HG02623 (cell line): ENCODE data around the gene MTCH1.

Experiments used
- ATAC-seq: cut with Tn5 transposase; IDR thresholded peaks from one replicate; pipeline ENCODE4 v1.9.1; 2021; ENCODE audit warnings: moderate library complexity; ENCODE audit not compliant: unreplicated experiment

The MTCH1 gene

GRCh38 chr6:36973190-36973589 lies 12.8 kb downstream of the MTCH1 start:
- ATAC-seq = no peak

DNA sequence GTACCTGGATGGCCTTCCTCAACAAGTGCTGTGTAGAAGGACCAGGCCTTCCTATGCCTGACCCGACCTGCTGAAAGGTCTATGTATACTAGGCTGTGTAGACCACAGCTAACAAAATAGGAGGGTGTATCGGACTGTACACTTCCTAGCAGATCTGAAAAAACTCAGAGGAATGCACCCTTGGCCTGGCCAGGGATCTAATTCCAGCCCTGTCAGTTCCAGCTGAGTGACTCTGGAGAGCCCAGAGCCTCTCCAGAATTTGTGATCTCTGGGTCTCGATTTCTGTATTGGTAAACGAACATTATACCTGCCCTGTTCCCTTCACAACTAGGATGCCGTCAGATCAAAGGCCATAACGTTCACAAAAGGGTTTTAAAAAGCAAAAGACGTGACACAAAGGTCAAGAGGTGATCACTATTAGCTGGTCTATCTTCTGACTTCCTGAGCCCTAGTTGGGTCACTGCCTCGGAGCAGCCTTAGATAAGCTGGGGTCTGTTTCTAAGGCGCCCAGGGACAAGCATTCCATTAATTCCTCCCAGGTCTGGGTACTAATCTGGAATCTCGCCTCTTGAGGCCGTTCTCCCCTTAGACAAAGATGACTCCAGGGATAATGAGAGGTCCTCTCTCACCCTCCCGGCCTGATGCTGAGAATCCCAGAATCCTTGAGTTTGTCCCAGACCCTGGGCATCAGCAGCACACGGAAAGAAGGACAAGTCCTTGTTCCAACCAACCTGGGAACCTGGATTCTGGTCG lies 13.9 kb downstream of the MTCH1 start:
- ATAC-seq = no peak

DNA sequence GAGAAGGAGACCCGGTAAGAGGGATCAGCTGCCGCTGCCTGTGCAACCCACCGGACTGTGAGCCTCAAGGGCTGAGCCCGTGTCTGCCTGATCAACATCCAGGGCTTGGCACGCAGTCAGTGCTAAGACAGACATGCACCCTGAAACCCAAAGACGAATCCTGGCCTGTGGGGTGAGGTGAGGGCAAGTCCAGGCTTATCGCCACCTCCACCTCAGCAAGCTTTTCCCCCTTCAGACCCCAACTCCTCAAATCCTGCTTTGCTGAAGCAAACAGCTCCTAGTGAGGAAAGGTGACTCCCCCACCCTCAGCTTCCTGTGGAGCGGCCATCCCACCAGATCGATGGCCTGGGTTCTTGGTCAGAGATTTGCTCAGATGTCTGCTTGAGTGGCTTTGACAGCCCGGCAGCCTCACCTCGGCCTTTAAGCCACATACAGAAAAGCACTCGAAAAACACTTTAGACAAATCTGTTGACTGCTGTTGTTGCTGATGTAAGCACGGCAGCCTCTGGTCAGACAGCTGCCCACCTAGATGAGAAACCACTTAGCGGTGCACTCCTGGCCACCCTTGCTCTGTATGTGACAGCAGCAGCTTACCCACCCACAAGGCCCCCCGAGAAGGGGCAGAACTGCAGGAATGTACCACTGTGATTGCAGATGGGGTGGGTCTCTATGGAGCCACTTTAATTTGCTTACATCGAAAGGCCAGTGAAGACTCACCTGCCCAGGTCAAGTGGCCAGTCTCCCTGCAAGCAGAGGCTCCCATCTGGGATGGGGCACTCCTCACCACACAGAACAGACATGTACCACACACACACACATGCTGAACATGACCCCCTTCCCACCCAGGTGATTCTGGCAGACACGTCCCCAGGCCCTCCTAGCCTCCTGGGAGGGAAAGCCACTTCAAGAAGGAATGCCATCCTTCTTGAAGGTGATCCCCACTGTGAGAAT lies 14.8 kb downstream of the MTCH1 start:
- no peak for ATAC-seq

DNA sequence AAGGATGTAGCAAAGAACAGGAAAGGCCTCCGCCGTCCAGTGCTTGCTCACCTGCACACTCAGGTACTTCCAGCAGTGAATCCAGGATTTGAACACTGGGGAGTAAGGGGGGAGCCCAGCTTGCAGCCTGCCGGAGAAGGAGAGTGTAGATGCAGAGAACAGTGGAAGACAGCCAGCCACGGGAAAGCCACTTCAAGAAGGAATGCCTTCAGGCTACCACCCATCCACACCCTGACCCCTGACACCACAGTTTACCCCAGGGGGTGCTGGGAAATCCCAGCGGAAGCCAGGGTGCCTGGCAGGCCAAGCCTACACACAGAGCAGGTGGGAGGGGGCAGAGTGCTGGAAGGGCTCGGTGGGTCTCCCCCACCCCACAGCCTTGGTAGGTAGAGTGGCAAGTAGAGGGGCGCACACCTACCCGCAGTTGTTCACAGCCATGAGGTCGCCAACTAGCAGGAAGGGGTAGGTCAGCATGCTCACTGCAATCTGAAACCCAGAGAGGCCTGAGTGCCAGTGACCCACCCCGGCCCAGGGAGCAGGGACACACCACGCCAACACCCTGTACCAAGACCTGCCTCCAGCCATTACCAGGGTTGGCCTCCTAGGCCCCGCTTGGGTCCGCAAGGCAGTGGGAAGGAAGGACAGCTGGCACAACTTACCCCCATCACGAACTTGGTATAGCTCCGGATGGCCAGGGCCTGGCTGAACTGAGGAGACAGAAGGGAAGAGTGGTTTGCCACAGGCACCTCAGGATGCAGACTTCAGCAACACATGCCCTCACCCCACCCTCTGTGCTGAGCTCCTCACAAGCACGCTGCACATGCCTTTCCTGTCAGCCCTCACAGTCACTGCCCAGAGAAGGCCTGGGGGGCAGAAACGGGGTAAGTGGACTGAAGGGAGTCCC lies 15.8 kb downstream of the MTCH1 start:
- ATAC-seq = no peak

DNA sequence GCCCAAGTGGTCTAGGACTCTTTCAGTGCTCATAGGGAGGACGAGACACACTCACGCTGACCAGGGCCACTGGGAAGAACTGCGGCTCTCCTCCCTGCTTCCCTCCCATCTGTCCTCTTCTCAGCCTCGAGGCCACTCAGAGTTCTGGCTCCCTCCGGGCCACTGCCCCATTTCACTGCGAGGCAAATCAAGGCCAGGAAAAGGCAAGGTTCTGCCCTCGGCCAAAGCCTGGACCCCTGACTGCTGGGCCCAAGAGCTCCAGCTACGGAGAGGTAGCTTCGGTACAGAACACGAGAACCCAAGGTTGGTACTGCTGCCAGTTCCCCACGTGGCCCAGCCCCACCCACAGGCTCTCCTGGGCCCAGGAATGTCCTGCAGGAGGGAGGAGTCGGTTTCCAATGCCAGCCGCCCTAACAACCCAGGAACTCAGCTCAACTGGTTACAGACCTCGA lies 16.7 kb downstream of the MTCH1 start:
- no peak for ATAC-seq

GRCh38 chr6:36968266-36968977 lies 17.6 kb downstream of the MTCH1 start:
- ATAC-seq = no peak

DNA sequence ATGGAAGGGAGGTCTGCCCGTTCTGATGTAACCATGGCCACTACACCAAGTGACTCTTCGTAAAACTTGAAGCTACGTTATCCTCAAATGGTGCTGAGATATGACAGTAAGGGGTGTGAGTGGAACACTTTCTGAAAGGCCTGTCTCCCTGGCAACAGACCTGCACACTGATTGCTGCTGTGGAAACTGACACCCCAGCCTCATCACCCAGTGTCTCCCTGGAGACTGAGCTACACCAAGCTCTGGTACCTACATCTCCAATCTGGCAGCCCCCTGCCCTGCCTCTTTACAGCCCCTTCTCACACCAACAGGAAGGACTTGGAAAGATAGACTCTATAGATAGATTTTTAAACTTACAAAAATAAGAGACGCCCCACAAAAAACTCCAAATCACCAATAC lies 18.2 kb downstream of the MTCH1 start:
- no peak for ATAC-seq

DNA sequence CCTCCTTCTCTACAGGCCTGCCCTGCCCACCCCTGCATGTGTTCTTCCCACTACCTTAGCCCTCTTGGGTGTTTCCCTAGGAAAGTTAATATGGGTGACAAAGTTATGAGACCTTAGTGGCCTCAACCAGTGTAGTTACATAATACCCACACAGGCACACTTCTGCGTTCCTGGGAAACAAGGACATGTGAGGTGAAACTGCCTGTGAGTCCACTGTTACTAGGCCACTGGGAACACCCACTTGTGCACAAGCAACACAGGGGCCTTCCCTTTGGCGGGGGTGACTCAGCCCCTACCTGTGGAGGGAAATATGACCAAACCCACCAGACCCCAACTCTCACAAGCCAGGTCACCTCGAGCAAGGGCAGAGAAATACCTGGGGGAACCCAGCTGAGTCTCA lies 18.7 kb downstream of the MTCH1 start:
- ATAC-seq = no peak

GRCh38 chr6:36964908-36965307 lies 21.1 kb downstream of the MTCH1 start:
- no peak for ATAC-seq

- ATAC-seq = no peak
Observed at GRCh38 chr6:36964349-36964748, 21.6 kb downstream of the MTCH1 start.

DNA sequence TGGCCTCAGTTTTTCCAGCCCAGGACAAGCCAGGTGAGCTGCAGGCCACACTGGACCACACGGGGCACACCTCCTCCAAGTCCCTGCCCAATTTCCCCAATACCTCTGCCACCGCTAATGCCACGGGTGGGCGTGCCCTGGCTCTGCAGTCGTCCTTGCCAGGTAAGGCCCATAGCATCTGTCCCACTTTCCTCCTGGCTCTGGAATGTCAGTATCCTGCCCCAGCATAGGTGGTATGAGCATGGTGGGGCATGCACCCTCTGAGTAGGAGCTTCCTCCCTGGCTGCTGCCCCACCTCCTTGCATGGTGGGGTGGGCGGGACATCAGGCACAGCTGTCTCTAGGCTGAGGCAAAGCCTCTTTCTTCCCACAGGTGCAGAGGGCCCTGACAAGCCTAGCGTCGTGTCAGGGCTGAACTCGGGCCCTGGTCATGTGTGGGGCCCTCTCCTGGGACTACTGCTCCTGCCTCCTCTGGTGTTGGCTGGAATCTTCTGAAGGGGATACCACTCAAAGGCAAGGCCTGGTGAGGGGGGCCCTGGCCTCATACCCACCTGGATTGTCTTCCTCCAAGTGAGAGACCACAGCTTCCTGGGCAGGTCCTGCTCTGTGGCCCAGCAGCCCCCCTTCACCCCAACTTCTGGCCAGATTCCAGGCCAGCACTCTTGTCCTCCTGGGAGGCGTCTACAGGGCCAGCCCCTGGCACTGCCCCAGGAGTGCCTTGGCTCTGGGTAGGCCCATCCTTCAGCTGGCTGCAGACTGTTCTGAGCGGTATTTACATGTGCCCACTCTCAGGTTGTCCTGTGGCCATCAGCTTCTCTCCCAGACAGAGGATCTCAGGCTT lies 22.3 kb downstream of the MTCH1 start:
- ATAC-seq = no peak

DNA sequence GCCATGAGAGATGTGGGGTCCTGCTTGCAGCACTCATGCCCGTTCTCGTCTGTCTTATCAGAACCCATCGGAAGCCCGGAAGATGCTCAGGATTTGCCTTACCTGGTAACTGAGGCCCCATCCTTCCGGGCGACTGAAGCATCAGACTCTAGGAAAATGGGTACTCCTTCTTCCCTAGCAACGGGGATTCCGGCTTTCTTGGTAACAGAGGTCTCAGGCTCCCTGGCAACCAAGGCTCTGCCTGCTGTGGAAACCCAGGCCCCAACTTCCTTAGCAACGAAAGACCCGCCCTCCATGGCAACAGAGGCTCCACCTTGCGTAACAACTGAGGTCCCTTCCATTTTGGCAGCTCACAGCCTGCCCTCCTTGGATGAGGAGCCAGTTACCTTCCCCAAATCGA lies 23.1 kb downstream of the MTCH1 start:
- no peak for ATAC-seq

DNA sequence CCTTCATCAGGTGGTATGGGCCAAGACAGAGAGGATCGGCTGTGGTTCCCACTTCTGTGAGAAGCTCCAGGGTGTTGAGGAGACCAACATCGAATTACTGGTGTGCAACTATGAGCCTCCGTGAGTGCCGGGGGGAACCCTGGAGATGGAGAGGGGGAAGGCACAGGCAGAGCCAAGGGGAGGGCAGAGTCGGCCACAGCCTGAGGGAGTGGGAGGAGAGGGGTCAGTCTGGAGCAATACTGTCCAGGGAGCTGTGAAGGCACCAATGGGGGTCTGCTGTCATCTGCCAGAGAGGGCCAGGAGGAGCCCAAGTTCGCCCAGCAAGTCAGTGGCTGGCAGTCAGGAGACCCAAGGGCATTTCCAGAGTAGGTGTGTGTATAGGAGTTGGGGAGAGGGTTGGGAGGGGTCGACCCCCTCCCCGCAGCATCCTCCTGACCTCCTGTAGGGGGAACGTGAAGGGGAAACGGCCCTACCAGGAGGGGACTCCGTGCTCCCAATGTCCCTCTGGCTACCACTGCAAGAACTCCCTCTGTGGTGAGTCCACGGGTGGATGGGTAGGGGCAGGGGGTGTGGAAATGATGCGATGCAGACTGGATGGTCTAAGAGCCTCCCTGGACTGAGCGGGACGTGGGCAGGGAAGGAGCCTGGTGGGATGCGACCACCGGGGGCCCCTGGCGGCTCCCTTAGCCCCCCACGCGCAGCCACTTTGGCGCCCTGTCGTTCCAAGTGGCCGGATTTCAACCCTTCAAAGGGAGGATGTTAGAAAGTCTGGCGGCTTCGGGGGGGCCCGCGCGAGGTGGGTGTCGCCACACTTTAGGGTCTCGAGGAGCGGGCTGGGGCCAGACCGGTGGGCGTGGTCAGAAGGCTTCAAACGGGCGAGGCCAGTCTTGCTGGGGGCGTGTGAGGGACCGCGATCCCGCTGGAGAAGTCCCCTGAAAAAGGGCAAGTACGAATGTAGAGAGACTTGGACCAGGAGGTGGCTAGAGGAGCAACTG lies 24.3 kb downstream of the MTCH1 start:
- no peak for ATAC-seq

GRCh38 chr6:36959555-36960250 lies 26.3 kb downstream of the MTCH1 start:
- no peak for ATAC-seq

DNA sequence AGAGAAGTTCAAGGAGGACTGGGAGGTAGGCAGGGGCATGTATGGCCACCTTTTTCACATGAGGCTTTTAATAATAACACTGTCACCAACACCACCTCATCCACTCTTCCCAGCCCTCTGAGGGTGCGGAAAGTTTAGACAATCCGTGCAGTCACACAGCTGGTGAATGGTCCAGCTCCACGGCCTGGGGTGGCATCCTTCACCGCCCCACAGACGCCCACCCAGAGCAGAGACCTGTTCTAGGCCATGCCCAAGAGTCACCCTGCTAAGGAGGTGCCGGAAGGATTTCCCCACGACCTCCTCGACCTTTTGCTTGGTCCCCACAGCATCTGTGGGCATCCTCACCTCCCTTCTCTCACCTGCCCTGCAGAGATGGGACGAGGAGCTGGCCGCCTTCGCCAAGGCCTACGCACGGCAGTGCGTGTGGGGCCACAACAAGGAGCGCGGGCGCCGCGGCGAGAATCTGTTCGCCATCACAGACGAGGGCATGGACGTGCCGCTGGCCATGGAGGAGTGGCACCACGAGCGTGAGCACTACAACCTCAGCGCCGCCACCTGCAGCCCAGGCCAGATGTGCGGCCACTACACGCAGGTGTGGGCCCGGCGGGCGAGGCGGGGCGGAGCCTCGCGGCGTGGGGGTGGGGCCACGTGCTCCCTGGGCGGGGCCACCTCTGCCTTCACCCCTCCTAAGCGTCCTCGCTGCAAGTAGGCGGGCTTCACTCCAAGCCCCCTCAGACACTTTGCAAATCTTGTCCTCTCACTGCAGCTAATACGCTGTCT lies 27.0 kb downstream of the MTCH1 start:
- ATAC-seq = no peak

DNA sequence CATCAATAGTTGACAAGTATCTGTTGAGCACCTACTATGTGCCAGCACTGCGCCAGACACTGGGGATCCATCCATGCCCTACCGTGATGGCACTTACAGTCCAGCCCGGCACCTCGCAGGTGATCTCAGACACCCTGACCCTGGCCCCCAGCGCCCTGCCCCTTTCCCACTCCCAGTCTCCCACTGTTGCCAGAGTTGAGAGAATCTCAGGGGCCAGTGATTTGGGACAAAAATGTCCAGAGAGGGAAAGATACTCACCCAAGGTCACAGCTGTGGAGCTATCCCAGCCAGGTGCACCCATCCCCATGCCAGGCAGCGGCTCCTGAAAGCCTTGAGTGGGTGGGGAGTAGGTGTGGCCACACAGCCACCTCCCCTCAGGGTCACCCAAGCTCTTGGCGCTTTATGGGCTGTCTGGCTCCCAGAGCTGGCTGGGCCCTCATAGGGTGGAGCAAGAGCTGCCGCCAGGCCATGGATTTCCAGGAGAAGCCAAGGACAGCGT lies 28.2 kb downstream of the MTCH1 start:
- no peak for ATAC-seq

DNA sequence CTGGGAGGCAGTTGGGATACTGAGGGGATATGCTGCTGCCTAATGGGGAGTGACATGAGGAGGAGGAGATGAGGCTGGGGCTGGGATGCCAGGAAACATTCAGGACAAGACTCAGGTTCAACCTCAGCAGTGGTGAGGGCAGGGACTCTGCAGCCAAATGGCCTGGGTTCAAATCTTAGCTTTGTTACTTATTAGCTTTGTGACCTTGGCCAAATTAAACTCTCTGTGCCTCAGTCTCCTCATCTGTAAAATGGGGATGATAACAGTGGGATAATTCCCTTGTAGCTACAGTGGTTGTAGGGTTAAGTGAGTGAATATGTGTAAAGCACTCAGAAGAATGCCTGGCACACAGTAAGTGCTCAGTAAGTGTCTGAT lies 29.6 kb downstream of the MTCH1 start:
- no peak for ATAC-seq
